Measurements from ENCODE around the gene RPL28.

The RPL28 gene

DNA sequence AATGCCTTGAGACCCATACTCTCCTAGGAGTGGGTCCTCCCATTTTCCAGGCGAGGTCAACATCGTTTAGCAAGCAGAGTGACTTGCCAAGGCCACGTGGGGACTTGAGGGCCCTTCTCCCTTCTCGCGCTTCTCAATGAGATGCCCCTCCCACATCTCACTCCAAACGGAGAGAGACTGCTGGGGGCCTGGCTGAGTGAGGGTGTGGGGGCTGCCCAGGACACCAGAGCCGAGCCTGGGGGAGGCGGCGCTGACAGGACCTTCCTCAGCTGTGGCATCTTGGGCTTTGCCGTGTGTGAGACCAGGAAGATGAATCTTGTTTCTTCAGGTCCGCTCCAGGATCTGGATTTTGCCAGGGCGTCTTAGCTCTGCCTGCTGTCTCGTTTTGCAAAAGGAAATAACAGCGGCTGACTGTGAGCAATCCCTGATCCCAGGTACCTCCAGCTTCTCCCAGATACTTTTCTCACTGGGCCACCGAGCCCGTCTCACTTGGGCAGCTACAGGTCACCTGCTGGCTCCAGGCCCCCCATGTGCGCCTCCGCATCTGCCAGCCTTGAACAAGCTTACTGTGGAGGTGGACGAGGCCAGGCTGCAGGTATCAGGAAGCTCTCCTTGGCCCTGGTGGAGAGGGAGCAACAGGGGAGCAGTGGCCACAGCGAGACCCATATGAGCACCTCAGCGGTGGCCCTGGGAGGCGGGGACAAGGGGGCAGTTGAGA, 37.3 kb upstream of the RPL28 start:
- ATAC-seq (no peak), DNase-seq (ENCODE audit: low spot score in 2 of 2) (no peak)
- Mint-ChIP-seq H3K27ac (no peak overlapping the region), H3K36me3 (peaks cover 17% of the 10 kb centered on the region), H3K9me3 (no peaks in the 10 kb centered on the region), H3K4me1 (peaks cover 36% of the 10 kb centered on the region), H3K4me3 (no peak overlapping the region)

DNA sequence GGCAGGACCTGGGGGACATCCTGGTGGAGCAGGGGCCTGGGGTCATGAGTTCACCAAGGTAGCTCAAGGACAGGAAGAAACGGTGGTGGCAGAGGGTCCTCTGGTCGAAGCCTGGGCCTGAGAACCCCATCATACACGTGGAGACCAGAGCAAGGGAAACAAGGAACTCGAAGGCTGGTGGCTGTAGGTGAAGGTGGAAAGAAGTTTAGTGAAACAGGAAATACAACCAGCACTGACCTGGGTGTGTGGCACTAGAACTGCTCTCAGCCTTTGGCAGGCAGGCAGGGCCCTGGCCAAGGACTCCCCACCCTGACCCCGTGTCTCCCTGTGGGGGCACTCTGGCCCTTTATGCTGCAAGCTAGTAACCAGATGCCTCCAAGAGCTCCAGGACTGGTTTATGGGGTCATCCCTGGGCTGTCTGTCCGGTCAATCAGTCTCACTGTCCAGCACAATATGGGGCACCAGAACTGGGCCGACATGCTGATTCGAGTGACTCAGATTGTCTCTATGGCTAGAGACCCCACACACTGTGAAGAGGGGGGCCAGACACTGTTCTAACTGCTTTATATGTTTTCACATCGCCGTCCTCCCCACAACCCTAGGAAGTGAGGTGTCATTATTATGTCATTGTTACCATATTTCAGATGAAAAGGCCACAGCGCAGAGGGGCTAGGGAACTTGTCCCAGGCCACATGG, 35.0 kb upstream of the RPL28 start:
- Mint-ChIP-seq H3K4me3 (no peak overlapping the region), H3K9me3 (no peaks in the 10 kb centered on the region), H3K4me1 (peaks cover 33% of the 10 kb centered on the region), H3K27ac (no peak overlapping the region), H3K36me3 (peaks cover 13% of the 10 kb centered on the region)
- ATAC-seq (no peak), DNase-seq (ENCODE audit: low spot score in 2 of 2) (no peak)

DNA sequence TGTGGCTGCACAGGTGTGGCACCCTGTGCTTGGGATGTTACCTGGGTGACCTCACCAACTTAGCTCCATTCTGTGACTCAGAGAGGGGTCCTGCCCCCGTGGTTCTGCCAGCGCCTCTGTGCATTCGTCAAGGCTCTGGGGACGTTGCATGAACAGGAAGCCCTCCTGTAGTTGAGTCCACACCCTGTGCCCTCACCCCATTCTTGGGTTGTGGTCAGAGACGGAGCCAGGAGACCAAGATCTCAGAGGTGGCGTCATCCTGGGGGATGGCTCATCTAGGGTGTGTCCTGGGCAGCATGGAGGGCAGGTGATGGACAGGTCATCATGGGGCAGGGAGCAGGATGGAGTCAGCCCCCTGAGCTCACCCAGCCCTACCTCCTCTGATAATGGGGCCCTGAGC, 33.7 kb upstream of the RPL28 start:
- Mint-ChIP-seq H3K36me3 (peaks cover 13% of the 10 kb centered on the region), H3K27ac (no peak overlapping the region), H3K4me1 (peaks cover 33% of the 10 kb centered on the region), H3K4me3 (peak overlapping the region; percentile 68), H3K9me3 (no peaks in the 10 kb centered on the region)
- ATAC-seq (peak; percentile 41), DNase-seq (ENCODE audit: low spot score in 2 of 2) (no peak)

DNA sequence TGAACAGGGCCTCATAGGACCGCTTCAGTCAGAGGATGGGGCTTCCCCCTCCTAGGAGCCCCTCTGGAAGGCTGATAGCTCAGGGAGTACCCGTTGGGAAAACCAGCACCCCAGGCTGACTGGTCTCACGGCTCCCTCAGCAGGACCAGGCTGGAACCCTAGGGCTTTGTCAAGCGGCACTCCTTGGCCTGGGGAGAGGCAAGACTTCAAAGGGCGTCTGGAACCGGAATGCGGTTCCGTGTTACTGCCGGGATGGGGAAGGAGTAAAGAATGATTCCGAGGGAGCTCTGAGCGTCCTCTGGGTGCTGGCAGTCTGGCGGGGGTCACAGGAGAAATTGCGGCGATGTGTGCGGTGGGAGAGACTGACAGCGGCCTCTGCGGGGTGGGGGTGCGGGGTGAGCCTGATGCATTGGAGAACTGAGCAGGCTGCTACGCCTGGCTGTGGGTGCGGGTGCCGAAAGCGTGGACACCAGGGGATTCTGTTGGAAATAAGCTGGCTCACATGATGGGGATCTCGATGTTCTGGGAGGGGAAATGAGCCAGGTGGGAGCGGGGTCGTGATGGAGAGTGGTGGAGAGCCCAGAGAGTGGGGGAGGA, 33.1 kb upstream of the RPL28 start:
- Mint-ChIP-seq H3K36me3 (peaks cover 13% of the 10 kb centered on the region), H3K4me1 (peaks cover 33% of the 10 kb centered on the region), H3K9me3 (no peaks in the 10 kb centered on the region), H3K4me3 (peak overlapping the region; percentile 68), H3K27ac (no peak overlapping the region)
- DNase-seq (ENCODE audit: low spot score in 2 of 2), result no peak
- no peak for ATAC-seq

DNA sequence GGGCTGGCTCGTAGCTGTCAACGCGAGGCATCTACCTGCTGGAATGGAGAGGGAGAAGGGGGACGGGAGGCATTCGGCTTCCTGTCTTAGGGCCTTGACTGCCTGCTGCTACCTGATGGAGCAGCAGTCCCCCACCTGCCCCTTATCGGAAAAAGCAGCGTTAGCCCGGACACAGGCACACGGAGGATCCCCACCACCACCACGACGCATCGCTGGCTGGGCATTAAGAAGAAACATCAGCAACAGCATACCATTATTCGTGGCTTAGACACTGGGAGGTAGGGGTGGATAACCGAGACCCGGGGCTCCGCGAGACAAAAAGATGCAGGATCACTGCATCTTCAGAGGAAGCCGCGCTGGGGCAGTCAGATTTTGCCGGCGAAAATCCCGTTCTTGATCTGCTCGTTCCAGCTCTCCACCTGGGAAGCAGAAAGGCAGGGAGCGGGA, 32.4 kb upstream of the RPL28 start:
- ATAC-seq (peak; percentile 1), DNase-seq (ENCODE audit: low spot score in 2 of 2) (no peak)
- Mint-ChIP-seq H3K4me3 (peak overlapping the region; percentile 68), H3K27ac (no peak overlapping the region), H3K4me1 (peaks cover 33% of the 10 kb centered on the region), H3K36me3 (peaks cover 13% of the 10 kb centered on the region), H3K9me3 (no peaks in the 10 kb centered on the region)

DNA sequence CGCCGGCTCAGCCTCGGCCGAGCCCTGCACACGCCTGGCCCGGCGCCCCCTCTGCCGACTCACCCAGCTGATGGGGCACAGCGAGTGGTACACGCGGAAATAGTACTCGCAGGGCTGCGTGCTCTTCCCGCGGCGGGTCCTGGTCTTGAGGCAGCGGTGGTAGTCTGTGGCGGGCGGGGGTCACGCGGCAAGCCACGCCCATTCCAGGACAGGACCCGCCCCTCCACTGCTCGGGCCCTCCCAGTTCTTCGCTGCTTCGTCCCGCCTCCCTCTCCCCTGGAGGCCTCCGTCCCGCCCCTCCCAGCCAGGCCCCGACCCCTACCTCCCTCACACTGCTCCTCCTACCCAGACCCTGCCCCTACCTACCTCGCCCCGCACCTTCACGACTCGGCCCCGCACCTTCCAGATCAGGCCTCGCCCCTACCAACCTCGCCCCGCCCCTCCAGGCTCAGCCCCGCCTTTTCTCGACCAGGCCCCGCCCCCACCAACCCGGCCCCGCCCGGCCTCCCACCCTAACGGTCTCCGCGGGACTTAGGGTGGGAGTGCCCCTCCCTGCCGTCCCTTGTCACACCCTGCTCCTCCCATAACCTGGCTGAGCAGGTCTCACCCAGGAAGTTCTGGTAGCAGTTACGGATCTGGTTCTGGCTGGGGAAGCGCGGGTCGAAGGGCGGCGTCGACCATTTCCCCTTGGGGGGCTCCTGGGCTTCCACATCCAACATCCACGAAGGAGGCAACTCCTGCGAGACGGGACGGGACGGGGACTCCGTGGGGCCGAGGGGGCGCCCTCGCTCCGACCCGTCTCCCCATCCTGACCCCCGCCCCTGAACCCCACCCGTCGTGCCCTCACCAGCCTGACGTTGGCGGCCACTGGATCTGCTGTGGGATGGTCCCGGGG, 31.7 kb upstream of the RPL28 start:
- Mint-ChIP-seq H3K9me3 (no peaks in the 10 kb centered on the region), H3K4me3 (peak overlapping the region; percentile 68), H3K36me3 (peaks cover 13% of the 10 kb centered on the region), H3K4me1 (peaks cover 33% of the 10 kb centered on the region), H3K27ac (no peak overlapping the region)
- DNase-seq (ENCODE audit: low spot score in 2 of 2), result peak; percentile 63 to 73
- peak; percentile 82 for ATAC-seq

DNA sequence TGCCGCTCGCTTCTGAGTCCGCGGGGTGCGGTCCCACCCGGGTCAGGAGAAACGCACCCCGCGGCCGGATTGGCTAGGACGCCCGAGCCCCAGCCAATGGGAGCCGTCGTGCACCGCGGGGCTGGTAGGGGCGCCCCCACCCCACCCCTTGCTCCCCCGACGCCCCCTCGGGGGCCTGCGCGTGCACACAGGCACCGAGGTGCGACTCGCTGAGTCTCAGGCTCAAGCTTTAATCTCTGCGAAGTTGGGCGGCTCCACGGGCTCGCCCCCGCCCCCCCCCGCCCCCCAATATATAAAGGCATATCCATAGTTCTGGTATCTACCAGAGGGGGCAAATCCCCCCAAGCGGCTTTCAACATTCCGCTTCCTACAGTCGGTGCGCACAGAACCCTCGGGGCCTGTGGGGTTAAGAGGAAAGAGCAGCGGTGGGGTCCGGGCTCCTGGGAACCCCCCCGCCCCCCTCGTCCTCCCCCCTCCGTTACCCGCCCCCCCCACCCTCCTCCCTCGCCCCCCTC, 31.0 kb upstream of the RPL28 start, which contains the start of gene COX6B2:
Gene COX6B2 (minus strand): TSS at position 22 of the 515 bp plus-strand sequence. CDS start 198 bp downstream, outside the sequence.
- ATAC-seq (no peak), DNase-seq (ENCODE audit: low spot score in 2 of 2) (no peak)
- H3K36me3 Mint-ChIP-seq, result peaks cover 13% of the 10 kb centered on the region
- H3K4me1 Mint-ChIP-seq, result peaks cover 33% of the 10 kb centered on the region
- no peak within 1 kb of the TSS for H3K27ac Mint-ChIP-seq
- H3K4me3 Mint-ChIP-seq, result peak within 1 kb of the TSS; percentile 68
- no peaks in the 10 kb centered on the region for H3K9me3 Mint-ChIP-seq

DNA sequence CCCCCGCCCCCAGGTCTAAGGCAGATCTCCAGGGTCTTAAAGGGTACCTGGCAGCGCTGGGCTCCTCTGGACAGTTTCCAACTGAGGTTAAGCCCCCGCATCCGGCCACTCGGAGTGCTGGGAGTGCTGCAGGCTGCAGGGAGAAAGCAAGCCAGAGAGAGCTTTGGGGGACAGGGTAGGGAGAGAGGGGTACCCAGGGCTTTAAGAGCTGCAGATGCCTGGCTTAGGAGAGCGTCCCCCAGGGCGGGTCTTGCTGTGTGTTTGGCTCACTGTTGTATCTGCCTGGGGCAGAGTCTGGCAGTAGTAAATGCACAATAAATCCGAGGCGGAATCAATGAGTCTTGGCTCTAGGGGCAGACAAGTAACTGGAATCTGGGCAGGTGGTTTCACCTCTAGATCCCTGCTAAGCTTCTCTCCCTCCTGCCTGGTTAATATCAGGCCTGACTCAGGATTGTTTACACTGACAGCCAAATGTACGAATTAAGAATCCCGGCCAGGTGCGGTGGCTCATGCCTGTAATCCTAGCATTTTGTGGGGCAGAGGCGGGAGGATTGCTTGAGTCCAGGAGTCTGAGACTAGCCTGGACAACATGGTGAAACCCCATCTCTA, 30.4 kb upstream of the RPL28 start:
- no peak for ATAC-seq
- H3K36me3 Mint-ChIP-seq, result peaks cover 13% of the 10 kb centered on the region
- no peak overlapping the region for H3K27ac Mint-ChIP-seq
- DNase-seq (ENCODE audit: low spot score in 2 of 2), result no peak
- no peaks in the 10 kb centered on the region for H3K9me3 Mint-ChIP-seq
- H3K4me3 Mint-ChIP-seq, result no peak overlapping the region
- peaks cover 33% of the 10 kb centered on the region for H3K4me1 Mint-ChIP-seq

DNA sequence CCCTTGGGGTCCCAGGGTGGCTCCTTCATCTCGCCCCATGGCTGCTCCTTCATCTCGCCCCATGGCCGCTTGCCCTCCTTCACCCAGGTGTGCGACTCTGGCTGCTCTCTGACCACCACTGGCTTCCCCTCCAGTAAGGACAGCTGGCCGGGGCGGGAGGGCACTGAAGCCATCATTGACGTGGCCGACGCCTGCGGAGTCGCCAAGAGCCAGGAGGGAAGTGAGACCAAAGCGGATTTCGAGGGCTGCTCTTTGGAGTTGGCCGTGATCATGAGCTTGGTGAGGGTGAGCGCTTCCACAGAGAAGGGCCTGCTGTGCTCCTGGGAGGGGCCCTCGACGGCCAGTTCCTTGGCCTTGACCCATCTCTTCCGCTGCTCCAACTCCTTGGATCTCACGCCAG, 27.2 kb upstream of the RPL28 start:
- H3K4me3 Mint-ChIP-seq, result no peak overlapping the region
- DNase-seq (ENCODE audit: low spot score in 2 of 2) (no peak), ATAC-seq (no peak)
- no peaks in the 10 kb centered on the region for H3K9me3 Mint-ChIP-seq
- H3K4me1 Mint-ChIP-seq, result peaks cover 7% of the 10 kb centered on the region
- H3K27ac Mint-ChIP-seq, result no peak overlapping the region
- H3K36me3 Mint-ChIP-seq, result no peaks in the 10 kb centered on the region

DNA sequence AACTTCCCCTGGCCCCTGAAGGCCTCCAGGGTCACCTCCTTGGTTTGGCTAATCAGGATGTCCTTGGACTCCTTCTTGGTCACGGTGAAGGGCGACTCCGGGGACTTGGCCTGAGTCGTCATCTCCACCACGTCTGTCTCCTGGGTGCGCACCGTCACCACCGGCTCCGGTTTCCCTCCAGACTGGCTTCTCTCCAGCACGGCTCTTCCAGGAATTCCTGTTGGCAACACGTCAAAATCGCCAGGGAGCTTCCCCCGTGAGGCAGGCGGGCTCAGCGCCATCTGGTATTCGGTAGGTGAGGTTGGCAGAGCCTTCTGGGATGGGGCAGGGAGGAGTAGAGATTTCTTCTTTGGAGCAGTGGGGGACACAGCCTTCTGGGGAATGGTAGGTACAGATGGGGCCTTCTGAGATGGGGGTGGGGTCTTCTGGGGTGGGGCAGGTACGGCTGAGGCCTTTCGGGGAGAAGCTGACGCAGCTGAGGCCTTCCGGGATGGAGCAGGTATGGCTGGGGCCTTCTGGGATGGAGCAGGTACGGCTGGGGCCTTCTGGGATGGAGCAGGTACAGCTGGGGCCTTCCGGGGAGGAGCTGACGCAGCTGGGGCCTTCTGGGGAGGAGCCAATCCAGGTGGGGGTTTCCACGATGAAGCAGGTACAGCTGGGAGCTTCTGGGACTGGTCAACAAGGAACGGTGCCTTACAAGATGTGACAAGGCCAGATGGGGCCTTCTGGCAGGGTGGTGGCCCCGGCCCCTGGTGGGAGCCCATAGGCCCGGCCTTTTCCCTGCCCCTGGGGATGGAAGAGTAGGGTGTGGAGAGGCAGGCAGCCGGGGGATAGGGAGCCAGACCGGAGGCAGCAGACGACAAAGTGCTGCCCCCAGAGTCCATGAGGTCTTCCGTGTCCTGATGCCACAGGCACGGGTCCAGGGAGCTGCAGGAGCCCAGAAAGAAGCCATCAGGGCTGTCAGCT, 26.5 kb upstream of the RPL28 start:
- Mint-ChIP-seq H3K36me3 (no peaks in the 10 kb centered on the region), H3K4me1 (no peaks in the 10 kb centered on the region), H3K4me3 (no peak overlapping the region), H3K9me3 (no peaks in the 10 kb centered on the region), H3K27ac (no peak overlapping the region)
- DNase-seq (ENCODE audit: low spot score in 2 of 2) (no peak), ATAC-seq (no peak)

DNA sequence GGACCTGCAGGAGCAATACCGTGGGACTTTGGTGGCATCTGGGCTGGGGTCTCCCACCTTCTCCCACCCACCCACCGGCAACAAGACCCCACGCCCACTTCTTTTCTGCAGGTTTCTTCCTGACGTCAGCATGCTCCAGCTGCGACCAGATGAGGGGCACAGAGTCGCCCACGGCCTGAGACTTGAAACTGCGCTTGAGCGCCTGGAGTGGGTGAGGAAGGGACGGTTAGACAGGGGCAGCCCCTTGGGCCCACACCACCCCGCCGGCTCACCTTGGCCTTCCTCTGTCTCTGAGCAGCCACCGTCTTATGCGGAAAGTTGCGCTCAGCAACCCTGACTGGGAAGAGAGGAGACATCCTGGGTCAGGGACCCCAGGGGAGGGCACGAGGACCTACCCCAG, 24.8 kb upstream of the RPL28 start:
- no peak for DNase-seq (ENCODE audit: low spot score in 2 of 2)
- Mint-ChIP-seq H3K36me3 (no peaks in the 10 kb centered on the region), H3K9me3 (no peaks in the 10 kb centered on the region), H3K4me3 (no peak overlapping the region), H3K27ac (no peak overlapping the region), H3K4me1 (no peaks in the 10 kb centered on the region)
- ATAC-seq, result no peak

DNA sequence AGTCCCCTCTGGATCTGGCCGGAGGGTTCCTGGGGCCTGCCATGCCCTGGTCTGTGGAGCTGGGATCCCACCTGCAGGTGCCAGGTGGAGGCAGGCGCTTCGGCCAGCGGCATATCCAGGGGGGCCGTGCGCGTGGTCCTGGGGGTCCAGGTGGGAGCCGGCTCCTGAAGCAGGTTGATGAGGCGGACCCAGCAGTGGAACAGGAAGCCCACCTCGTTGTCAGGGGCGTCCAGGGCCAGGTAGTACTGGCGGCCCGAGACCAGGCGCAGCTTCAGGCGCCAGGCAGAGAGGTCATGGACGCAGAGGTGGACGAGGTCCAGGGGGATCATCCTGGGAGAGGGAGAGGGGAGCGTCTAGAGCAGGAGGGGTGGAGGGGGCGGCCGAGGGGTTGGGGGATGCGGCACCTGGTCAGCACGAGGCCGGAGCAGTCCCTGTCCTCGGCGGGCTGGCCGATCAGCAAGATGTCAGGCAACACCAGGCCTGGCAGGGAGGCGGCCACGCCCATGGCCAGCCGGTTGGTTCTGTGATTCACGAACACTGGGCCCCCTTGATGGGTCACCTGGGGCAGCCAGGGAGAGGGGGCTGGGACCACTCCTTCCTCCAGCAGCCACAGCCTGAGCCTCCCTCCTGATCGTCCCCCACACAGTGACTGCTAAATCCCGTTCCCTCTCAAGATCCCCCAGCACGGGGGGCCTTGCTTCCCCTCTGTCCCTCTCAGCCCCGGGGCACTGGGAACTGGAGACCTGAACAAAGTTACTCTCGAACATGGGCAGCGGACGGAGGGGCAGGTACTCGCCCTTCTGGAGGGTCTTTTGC, 23.4 kb upstream of the RPL28 start:
- Mint-ChIP-seq H3K9me3 (no peaks in the 10 kb centered on the region), H3K4me1 (no peaks in the 10 kb centered on the region), H3K4me3 (no peak overlapping the region), H3K27ac (no peak overlapping the region), H3K36me3 (no peaks in the 10 kb centered on the region)
- ATAC-seq (no peak), DNase-seq (ENCODE audit: low spot score in 2 of 2) (no peak)
